Fibroblast of lung (primary cell): ENCODE data around the gene MYO6.

Source experiments
- EZH2 ChIP-seq: IDR thresholded peaks from 2 replicates; pipeline ENCODE4 v1.5.1; 2012; ENCODE audit warnings: low read length, control low read depth, mild to moderate bottlenecking; ENCODE audit errors: missing control alignments
- TF ChIP-seq, protein P1 (sequence below), 2 donors: IDR thresholded peaks in 1 of 2; conservative IDR thresholded peaks in 1 of 2; 1 replicate in 1 of 2; 2 replicates in 1 of 2; pipeline ENCODE4 v1.5.1; 2011 to 2012; ENCODE audit warnings: low read length in 2 of 2, control low read depth in 1 of 2, inconsistent platforms in 1 of 2, low read depth in 1 of 2, mild to moderate bottlenecking in 1 of 2

DNA sequence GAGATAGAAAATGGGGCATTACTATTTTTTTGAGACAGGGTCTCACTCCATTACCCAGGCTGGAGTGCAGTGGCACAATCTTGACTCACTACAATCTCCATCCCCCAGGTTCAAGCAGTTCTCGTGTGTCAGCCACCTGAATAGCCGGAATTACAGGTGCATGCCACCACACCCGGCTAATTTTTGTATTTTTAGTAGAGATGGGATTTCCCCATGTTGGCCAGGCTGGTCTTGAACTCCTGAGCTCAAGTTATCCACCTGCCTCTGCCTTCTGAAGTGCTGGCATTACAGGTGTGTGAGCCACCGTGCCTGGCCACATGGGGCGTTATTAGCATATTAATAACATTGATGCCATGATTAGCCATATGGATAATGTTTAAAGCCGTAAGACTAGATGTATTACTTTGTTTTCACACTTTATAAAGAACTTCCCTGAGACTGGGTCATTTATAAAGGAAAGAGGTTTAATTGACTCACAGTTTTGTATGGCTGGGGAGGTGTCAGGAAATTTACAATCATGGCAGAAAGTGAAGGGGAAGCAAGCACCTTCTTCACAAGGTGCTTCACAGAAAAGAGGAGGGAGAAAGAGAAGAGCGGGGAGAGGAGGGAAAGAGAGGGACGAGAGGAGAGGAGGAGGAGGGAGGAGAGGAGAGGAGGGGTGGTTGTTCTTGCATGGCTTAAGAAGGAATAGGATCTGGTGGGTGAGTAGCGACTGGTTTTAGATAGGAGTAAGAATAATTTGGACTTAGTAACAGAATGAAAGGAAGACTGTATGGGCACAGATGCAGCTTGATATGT lies 51.9 kb downstream of the MYO6 start:
- no peak for TF ChIP-seq EZH2
- TF ChIP-seq, protein P1, sequence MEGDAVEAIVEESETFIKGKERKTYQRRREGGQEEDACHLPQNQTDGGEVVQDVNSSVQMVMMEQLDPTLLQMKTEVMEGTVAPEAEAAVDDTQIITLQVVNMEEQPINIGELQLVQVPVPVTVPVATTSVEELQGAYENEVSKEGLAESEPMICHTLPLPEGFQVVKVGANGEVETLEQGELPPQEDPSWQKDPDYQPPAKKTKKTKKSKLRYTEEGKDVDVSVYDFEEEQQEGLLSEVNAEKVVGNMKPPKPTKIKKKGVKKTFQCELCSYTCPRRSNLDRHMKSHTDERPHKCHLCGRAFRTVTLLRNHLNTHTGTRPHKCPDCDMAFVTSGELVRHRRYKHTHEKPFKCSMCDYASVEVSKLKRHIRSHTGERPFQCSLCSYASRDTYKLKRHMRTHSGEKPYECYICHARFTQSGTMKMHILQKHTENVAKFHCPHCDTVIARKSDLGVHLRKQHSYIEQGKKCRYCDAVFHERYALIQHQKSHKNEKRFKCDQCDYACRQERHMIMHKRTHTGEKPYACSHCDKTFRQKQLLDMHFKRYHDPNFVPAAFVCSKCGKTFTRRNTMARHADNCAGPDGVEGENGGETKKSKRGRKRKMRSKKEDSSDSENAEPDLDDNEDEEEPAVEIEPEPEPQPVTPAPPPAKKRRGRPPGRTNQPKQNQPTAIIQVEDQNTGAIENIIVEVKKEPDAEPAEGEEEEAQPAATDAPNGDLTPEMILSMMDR (conservative IDR thresholded peaks at IDR 0.05 in 1 of 2, IDR thresholded peaks at IDR 0.05 in 1 of 2; ENCODE audit: low read depth in 1 of 2, low read length in 2 of 2) = no peak
